MM.1S (cell line): ENCODE data around the gene VWC2.

Experiments
- DNase-seq: peaks from one replicate; pipeline ENCODE4 v3.0.0-alpha.2; 2015
- H2AFZ ChIP-seq: fragments of 300-600 bp; sonication (generic); 2 replicates; pipeline ENCODE4 v1.6.0; 2016; ENCODE audit warnings: antibody characterized with exemption, low read length
- H3F3A ChIP-seq: fragments of 300-600 bp; sonication (generic); 2 replicates; pipeline ENCODE4 v1.6.1; 2016; ENCODE audit warnings: mild to moderate bottlenecking, antibody characterized with exemption, low read length, moderate library complexity, mixed read lengths; ENCODE audit not compliant: insufficient read depth
- H3K27ac ChIP-seq: fragments of 300-600 bp; sonication (generic); 2 replicates; pipeline ENCODE4 v1.5.1; 2016; ENCODE audit warnings: mild to moderate bottlenecking, low read length
- H3K27me3 ChIP-seq: fragments of 300-600 bp; sonication (generic); replicated peaks from 2 replicates; pipeline ENCODE4 v1.6.0; 2016; ENCODE audit warnings: low read length; ENCODE audit not compliant: insufficient read depth
- H3K36me3 ChIP-seq: fragments of 300-600 bp; sonication (generic); replicated peaks from 2 replicates; pipeline ENCODE4 v1.6.1; 2016; ENCODE audit warnings: mild to moderate bottlenecking, low read length, mixed read lengths; ENCODE audit not compliant: insufficient read depth
- H3K4me1 ChIP-seq: fragments of 300-600 bp; sonication (generic); 2 replicates; pipeline ENCODE4 v1.6.1; 2016; ENCODE audit warnings: low read length, mixed read lengths
- H3K4me2 ChIP-seq: fragments of 300-600 bp; sonication (generic); 2 replicates; pipeline ENCODE4 v1.6.0; 2016; ENCODE audit warnings: low read depth, low read length
- H3K4me3 ChIP-seq: fragments of 300-600 bp; sonication (generic); 2 replicates; pipeline ENCODE4 v1.5.1; 2016; ENCODE audit warnings: low read length, mixed read lengths
- H3K79me2 ChIP-seq: fragments of 300-600 bp; sonication (generic); 2 replicates; pipeline ENCODE4 v1.6.1; 2016; ENCODE audit warnings: mixed run types, low read length, mixed read lengths
- H3K9ac ChIP-seq: fragments of 300-600 bp; sonication (generic); 2 replicates; pipeline ENCODE4 v1.6.1; 2016; ENCODE audit warnings: low read length, mixed read lengths
- H3K9me2 ChIP-seq: fragments of 300-600 bp; sonication (generic); replicated peaks from 2 replicates; pipeline ENCODE4 v1.6.1; 2016; ENCODE audit warnings: mild to moderate bottlenecking, low read length, mixed read lengths; ENCODE audit not compliant: insufficient read depth
- H3K9me3 ChIP-seq: fragments of 300-600 bp; sonication (generic); replicated peaks from 2 replicates; pipeline ENCODE4 v1.6.1; 2016; ENCODE audit warnings: mild to moderate bottlenecking, low read length, mixed read lengths; ENCODE audit not compliant: insufficient read depth
- H4K20me1 ChIP-seq: fragments of 300-600 bp; sonication (generic); 2 replicates; pipeline ENCODE4 v1.6.1; 2016; ENCODE audit warnings: mild to moderate bottlenecking, low read length, moderate library complexity, mixed read lengths; ENCODE audit not compliant: insufficient read depth
- CTCF ChIP-seq: fragments of 300-600 bp; sonication (generic); IDR thresholded peaks from 2 replicates; pipeline ENCODE4 v1.5.1; 2016; ENCODE audit warnings: antibody characterized with exemption, low read length, mixed read lengths
- EZH2 ChIP-seq: fragments of 300-600 bp; sonication (generic); optimal IDR thresholded peaks from 2 replicates; pipeline ENCODE3; 2017; ENCODE audit warnings: low read depth, mild to moderate bottlenecking, antibody characterized with exemption, low read length, mixed read lengths
- EZH2phosphoT487 ChIP-seq: fragments of 300-600 bp; sonication (generic); IDR thresholded peaks from 2 replicates; pipeline ENCODE4 v1.6.1; 2018; ENCODE audit warnings: antibody characterized with exemption, low read length

Gene VWC2

GRCh38 chr7:49875336-49875735 is 101.9 kb downstream of the VWC2 start:
- Histone ChIP-seq H3K27me3 (no peaks in the 10 kb centered on the region), H4K20me1 (no peaks in the 10 kb centered on the region), H3K4me3 (no peak overlapping the region), H2AFZ (no peak overlapping the region), H3K79me2 (no peaks in the 10 kb centered on the region), H3K27ac (no peak overlapping the region), H3K9ac (no peak overlapping the region), H3K9me2 (no peaks in the 10 kb centered on the region), H3K36me3 (no peaks in the 10 kb centered on the region), H3F3A (no peaks in the 10 kb centered on the region), H3K4me2 (no peak overlapping the region), H3K9me3 (no peaks in the 10 kb centered on the region), H3K4me1 (no peaks in the 10 kb centered on the region)
- no peak for TF ChIP-seq EZH2phosphoT487
- no peak for TF ChIP-seq EZH2
- TF ChIP-seq CTCF, result no peak
- DNase-seq, result no peak

- no peaks in the 10 kb centered on the region for H3K36me3 ChIP-seq
These were observed 102.8 kb downstream of the VWC2 start for GRCh38 chr7:49876202-49876601.

GRCh38 chr7:49878089-49878488 is 104.7 kb downstream of the VWC2 start:
- H3K9me2 ChIP-seq, result no peaks in the 10 kb centered on the region
- no peak overlapping the region for H3K4me2 ChIP-seq
- H3K4me3 ChIP-seq, result no peak overlapping the region
- no peaks in the 10 kb centered on the region for H3K9me3 ChIP-seq
- TF ChIP-seq EZH2phosphoT487 (no peak), EZH2 (no peak), CTCF (no peak)
- no peak for DNase-seq
- no peaks in the 10 kb centered on the region for H3K27me3 ChIP-seq
- no peak overlapping the region for H2AFZ ChIP-seq
- H3K9ac ChIP-seq, result no peak overlapping the region
- H3K36me3 ChIP-seq, result no peaks in the 10 kb centered on the region
- no peaks in the 10 kb centered on the region for H3F3A ChIP-seq
- no peaks in the 10 kb centered on the region for H4K20me1 ChIP-seq
- no peaks in the 10 kb centered on the region for H3K79me2 ChIP-seq
- no peaks in the 10 kb centered on the region for H3K4me1 ChIP-seq
- no peak overlapping the region for H3K27ac ChIP-seq

More at GRCh38 chr7:49876202-49876601, 102.8 kb downstream of the VWC2 start:
- Histone ChIP-seq H3K9me2 (no peaks in the 10 kb centered on the region), H3K4me2 (no peak overlapping the region), H3K4me1 (no peaks in the 10 kb centered on the region), H3K4me3 (no peak overlapping the region), H3F3A (no peaks in the 10 kb centered on the region), H3K27me3 (no peaks in the 10 kb centered on the region), H3K79me2 (no peaks in the 10 kb centered on the region), H3K9ac (no peak overlapping the region), H2AFZ (no peak overlapping the region), H3K27ac (no peak overlapping the region), H4K20me1 (no peaks in the 10 kb centered on the region), H3K9me3 (no peaks in the 10 kb centered on the region)
- DNase-seq, result no peak
- TF ChIP-seq EZH2phosphoT487 (no peak), EZH2 (no peak), CTCF (no peak)
